ENCODE data around the gene FLNC. TPM values are rescaled to one million over a fixed set of nuclear protein-coding genes. Genes with fewer than 3 reads are reported as not detected.

The FLNC gene
- total and polyA plus RNA-seq, 9 of the 15 experiments (the other 6 are each of a cell fraction or from before 2014, with no cell fraction given) = 0.90 to 155 (median 28.8) TPM

DNA sequence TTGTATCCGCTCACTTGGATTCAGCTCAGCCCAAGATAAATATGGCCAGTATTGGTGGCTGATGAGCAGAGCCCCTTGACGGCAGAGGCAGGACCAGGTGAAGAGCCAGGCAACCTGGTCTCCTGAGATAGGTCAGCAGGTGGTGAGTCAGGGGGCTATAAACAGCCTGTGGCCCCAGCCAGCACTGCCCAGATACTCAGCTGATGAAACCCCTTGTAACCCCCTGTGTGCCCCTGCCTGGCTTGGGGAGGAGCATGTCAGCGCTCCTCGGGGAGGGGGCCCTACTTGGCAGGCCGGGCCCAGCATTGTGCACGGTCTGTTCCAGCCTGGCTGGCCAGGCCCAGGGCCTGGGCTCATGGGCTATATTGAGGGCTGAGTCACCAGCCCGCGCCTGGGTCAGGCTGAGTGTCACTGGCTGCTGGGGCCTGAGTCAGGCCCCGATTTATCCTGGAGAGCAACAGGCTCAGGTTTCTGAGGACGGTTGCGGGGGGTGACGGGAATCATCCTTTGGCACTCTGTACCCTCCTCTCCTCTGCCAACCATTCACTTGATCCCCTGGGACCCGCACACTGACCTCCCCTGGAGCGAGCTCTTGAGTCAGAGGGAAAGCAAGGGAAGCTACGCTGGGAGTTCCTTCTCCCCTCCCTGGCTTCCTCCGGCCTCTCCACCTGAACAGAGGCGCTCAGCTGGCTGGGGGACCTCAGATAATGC, 2.8 kb upstream of the FLNC start (continued):
- TF ChIP-seq NKRF (IDR thresholded peaks at IDR 0.05; ENCODE audit: borderline replicate concordance) (no peak), MED1 (CRISPR knock-in tag; IDR thresholded peaks at IDR 0.05; ENCODE audit: borderline replicate concordance) (no peak), TFAM (CRISPR knock-in tag; conservative IDR thresholded peaks at IDR 0.05) (no peak), XRCC3 (IDR thresholded peaks at IDR 0.05) (no peak), MCM7 (IDR thresholded peaks at IDR 0.05) (no peak), ZBTB9 (CRISPR knock-in tag; IDR thresholded peaks at IDR 0.05) (peak; percentile 53; the same call in 1 of the 2 replicates), ZMIZ1 (IDR thresholded peaks at IDR 0.05; ENCODE audit: low read depth in 2 of 2, low read length in 2 of 2) (peak in 1 of 2 experiments; percentile 66; a peak in 1 of 4 replicates), NELFE (IDR thresholded peaks at IDR 0.05; ENCODE audit: insufficient read depth, insufficient read length) (no peak), KDM2B (CRISPR knock-in tag; IDR thresholded peaks at IDR 0.05) (no peak), SMAD2 (IDR thresholded peaks at IDR 0.05; ENCODE audit: low read depth, low read length) (no peak), HSF4 (CRISPR knock-in tag; IDR thresholded peaks at IDR 0.05; ENCODE audit: borderline replicate concordance) (peak; percentile 40; the same call in 1 of the 2 replicates), SFPQ (IDR thresholded peaks at IDR 0.05; ENCODE audit: low read depth, low read length) (no peak)
- TF ChIP-seq, protein P1, sequence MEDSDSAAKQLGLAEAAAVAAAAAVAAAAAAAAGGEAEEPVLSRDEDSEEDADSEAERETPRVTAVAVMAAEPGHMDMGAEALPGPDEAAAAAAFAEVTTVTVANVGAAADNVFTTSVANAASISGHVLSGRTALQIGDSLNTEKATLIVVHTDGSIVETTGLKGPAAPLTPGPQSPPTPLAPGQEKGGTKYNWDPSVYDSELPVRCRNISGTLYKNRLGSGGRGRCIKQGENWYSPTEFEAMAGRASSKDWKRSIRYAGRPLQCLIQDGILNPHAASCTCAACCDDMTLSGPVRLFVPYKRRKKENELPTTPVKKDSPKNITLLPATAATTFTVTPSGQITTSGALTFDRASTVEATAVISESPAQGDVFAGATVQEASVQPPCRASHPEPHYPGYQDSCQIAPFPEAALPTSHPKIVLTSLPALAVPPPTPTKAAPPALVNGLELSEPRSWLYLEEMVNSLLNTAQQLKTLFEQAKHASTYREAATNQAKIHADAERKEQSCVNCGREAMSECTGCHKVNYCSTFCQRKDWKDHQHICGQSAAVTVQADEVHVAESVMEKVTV (CRISPR knock-in tag; IDR thresholded peaks at IDR 0.05) = no peak
- TF ChIP-seq, protein P2, sequence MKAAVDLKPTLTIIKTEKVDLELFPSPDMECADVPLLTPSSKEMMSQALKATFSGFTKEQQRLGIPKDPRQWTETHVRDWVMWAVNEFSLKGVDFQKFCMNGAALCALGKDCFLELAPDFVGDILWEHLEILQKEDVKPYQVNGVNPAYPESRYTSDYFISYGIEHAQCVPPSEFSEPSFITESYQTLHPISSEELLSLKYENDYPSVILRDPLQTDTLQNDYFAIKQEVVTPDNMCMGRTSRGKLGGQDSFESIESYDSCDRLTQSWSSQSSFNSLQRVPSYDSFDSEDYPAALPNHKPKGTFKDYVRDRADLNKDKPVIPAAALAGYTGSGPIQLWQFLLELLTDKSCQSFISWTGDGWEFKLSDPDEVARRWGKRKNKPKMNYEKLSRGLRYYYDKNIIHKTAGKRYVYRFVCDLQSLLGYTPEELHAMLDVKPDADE (conservative IDR thresholded peaks at IDR 0.05; ENCODE audit: control insufficient read depth, low read depth, low read length) = no peak
